GM18951 (cell line): ENCODE measurements around the gene LRTM2.

Experiments
- POLR2A ChIP-seq: IDR thresholded peaks from 4 replicates; pipeline ENCODE4 v1.6.1; 2011; ENCODE audit warnings: mild to moderate bottlenecking; ENCODE audit not compliant: insufficient read length, insufficient read depth; ENCODE audit errors: extremely low read depth
- in situ Hi-C: fragments of 300-500 bp; cut with MboI; formaldehyde crosslinking; loops from one replicate; pipeline ENCODE4 v1.12.0; 2022; ENCODE audit warnings: low sequenced_read_pairs, mixed read lengths, inconsistent platforms; ENCODE audit not compliant: unreplicated experiment

Gene LRTM2

DNA sequence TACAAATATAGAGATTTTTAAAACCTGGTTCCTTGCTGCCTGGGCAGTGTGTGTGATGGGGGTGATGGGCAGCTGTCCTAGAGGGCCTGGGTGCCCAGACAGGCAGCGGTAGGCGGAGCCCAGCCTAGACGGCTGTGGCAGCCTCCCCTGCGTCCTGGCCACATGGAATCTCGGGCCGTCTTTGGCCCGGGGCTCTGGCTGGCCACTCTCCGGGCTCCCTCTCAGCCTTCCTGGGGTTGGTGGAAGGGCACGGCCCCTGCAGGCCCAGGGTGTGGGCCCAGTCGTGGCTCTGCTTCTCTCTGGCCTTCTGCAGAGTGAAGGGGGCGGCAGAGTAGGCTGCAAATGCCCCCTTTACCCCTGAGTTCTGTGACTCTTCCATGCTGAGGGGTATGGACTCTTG lies 2.3 kb downstream of the LRTM2 start:
- no peak for TF ChIP-seq POLR2A
- in situ Hi-C loops, result loop anchor here (25.0 kb wide), 1 partner anchor 490 kb away; no protein-coding TSS in a partner anchor

DNA sequence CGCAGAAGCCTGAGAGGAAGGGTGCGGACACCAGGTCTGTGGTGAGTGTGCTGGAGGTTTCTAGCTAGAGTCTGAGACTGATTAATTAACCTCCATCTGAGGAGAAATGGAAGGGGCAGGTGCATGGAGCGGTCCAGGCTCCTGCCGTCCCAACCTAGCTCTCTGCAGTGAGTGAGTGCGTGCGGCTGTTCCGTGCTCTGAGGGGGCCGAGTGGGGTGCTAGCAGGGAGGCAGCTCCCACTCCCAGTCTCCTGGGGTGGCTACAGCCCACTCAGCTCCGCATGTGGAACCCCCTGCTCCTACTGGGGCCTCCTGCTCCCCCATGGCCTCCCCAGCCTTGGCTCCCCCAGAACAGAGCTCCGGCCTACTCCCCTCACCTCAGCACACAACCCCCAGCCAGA lies 2.9 kb downstream of the LRTM2 start:
- TF ChIP-seq POLR2A, result no peak
- in situ Hi-C loops, result loop anchor here (25.0 kb wide), 1 partner anchor 489 kb away; no protein-coding TSS in a partner anchor

DNA sequence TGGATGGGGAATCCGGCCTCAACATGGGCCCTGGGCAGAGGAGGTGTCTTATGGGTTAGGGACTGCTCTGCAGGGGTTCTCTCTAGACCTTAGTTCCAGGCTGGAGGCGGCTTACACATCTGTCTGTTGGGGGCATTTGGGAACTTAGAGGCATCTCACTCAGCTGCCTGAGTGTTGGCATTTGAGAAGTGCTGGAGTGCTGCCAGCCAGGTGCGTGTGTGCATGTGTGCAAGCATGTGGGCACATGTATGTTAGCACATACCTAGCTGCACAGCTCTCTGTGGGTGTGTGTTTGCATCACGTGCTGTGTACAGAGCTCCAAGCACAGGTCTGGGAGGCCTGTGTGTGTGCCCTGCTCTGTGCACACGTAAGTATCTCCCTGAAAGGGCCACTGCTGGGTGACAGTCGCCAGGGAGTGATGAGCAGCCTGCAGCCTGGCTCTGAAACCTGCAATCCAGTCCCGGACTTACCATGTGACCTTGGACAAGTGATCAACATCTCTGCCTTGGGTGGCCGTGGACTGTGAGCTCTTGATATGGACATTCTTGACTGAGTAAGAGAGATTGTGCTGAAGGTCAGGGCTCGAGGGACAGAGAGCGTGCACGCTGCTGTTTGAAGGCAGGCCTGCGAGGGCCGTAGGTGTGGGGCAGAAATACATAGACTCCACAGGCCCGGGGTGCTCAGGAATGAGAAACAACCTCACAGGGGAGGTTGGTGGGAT lies 5.2 kb downstream of the LRTM2 start:
- in situ Hi-C loops, result no loop called here
- no peak for TF ChIP-seq POLR2A

DNA sequence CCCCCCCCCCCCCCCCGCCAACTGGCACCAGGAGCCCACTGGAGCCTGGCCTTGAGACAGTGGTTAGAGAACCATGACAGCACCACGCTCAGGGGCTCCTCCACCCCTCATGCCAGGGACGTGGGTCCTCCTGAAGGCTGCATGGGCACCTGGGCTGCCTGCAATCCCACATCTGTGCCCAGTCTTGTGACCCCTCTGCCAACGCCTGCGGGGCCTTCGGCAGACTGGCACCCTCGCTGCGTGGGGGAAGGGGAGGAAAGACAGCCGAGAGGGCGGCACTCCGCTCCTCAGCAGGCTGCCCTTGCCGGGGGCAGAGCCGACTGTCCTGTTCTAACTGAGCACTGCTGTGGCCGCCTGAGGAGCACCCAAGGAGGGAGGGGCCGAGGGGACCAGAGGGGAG lies 6.0 kb downstream of the LRTM2 start:
- TF ChIP-seq POLR2A, result no peak
- in situ Hi-C loops, result no loop called here

DNA sequence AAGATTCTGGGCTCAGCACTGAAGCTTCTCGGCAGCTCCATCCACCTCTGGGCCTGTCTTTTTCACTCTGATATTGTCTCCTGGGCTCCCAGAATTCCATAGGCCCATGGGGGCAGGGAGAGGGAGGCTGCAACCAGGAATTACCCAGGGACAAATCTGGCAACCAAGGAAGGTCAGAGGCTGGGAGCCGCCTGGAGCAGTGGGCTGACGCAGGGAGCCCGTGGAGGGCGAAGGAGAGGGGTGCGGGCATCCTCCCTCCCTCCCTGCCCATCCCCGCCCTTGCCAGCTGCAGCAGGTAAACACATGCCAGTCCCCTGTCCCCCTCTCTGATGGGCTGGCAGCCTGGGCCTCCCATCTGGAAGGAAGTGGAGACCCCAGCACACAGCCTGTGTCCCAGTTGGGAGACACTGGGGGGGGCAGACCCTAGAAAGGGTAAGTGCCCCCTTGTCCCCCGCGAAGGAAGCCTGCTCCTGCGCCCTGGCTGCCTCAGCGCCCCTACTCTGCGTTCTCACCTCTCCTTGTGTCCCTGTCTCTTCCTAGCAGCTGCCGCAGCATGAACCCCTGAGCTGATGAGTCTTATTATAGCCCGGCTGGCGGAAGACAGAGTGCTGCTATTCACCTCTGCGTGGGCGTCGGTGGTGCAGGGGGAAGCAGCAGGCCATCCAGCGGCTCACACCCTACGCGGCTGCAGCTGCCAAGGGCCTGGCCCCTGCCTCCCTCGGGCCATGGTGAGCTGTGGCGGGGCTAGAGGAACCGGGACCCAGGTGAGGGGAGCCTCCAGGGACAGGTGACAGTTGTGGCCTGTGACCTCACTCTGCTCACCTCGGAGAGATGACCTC lies 6.7 kb downstream of the LRTM2 start:
- no peak for TF ChIP-seq POLR2A
- in situ Hi-C loops, result no loop called here

DNA sequence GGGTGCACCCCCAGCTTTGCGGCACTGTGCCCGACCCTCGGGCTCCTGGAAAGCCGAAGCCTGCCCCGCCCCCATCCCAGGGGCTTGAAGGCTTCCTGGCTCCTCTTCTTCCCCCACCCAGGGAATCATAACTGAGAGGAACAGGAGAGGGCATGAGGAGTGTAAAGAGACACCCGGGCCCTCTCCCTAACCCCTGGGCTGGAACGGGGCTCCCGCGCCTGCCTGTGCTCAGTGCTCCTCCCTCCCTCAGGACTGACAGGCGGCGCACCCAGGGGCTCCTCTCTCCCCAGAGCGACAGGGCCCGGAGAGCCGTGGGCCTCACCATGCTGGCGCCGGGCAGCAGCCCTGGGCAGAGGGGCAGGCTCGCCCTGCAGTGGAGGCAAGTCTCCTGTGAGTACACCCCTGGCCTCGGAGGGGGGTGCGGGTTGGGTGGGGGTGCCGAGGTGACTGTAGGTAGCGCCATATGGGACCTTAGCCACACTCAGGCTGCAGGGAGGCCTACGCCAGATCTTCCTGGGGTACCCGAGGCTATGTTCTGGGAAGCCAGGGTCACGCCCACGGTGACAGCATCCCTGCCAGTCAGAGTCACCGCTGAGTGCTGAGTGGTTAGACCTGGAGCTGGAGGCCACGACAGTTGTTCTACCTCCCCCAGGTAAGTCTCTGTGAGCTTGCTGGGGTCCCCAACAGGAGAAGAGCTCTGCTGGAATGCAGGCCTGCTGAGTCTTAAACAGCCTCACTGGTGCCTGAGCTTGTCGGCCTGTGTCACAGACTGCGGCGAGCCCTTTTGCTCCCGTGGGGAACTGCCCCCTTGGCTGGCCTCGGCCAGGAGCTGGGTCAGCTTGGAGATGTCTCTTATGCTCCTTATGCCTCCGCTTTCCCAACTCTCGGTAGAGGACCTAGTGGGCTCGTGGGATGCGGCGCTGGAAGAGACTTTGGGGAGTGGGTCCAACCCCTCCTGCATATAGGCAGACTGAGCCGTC lies 7.8 kb downstream of the LRTM2 start:
- no peak for TF ChIP-seq POLR2A
- in situ Hi-C loops, result no loop called here

DNA sequence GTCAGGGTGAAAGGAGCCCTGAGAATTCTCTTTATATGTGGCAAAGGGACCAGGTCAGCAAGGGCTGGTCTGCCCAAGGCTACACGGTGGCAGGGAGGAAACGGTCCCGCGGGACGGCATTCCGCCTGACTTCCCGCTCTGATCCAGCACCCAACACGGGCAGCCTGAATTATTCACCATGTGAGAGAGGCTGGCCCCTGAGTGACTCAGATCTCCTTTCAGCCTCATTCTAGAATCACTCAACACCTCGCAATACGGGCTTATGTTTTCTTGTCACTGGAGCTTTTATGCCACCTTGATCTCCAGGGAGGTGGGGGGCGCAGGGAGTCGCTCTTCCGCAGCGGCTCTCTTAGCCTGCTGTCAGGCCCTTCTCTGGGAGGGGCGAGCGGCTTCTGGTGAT lies 8.5 kb downstream of the LRTM2 start:
- in situ Hi-C loops, result no loop called here
- TF ChIP-seq POLR2A, result no peak

GRCh38 chr12:1829306-1829900 lies 9.0 kb downstream of the LRTM2 start:
- TF ChIP-seq POLR2A, result no peak
- in situ Hi-C loops, result no loop called here

GRCh38 chr12:1830401-1830845 lies 10.1 kb downstream of the LRTM2 start:
- in situ Hi-C loops, result no loop called here
- TF ChIP-seq POLR2A, result no peak

DNA sequence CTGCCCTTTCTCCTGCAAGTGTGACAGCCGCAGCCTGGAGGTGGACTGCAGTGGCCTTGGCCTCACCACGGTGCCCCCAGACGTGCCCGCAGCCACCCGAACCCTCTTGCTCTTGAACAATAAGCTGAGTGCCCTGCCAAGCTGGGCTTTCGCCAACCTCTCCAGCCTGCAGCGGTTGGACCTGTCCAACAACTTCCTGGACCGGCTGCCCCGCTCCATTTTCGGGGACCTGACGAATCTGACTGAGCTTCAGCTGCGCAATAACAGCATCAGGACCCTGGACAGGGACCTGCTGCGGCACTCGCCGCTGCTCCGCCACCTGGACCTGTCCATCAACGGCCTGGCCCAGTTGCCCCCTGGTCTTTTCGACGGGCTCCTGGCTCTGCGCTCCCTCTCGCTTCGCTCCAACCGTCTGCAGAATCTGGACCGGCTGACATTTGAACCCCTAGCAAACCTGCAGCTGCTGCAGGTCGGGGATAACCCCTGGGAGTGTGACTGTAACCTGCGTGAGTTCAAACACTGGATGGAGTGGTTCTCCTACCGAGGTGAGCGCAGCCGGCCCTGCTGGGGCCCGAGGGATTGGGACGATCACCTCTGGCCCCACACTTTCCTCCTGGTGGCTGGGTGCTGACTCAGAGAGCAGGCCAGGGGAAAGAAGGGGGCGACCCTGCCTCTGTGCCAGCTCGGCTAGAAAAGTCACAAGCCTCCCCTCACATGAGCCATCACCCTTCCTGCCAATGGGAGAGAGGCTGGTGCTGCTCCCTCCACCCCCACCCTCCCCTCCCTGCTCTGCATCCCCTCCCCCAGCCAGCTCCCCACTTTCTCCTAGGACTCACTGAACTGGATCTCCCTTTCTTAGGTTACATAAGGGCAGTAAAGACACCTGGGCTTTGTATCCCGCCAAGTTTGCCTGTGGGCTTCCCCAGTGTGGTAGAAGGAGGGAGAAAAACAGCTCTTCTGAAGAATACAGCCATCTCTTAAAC lies 10.9 kb downstream of the LRTM2 start:
- in situ Hi-C loops, result no loop called here

DNA sequence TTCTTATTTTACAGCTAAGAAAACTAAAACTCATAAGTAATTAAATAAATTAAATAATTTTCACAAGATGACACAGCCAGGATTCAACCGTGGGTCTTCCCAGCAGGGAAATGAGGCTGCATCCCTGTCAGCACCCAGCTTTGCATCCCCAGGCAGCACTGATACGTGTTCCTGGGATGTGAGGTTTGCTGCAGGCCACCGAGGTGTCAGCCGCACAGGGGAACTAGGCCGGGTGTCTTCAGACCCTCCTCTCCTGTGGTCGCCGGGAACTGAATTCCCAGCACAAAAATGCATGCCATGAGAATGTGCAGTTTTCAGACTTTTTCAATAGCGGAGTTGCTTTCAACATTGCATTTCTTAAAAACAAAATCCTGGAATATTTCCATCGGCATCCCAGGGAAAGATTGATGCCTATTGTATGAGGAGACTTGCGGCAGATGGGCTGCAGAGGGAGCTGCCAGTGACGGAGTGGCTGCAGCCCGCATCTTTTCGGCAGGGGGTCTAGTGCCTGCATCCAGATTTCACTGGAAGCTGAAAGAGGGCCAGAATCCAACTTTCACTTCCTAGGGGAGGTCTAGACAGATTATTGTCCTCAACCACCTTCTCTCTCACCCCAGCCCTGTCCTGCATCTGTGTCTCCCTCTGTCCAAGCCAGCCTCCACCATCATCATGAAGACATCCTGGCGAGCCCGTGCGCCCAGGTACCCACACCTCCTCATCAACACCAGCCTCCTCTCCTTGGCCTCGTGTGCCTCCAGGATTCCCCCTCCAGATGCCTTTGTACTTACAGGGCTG lies 12.6 kb downstream of the LRTM2 start:
- TF ChIP-seq POLR2A, result no peak
- in situ Hi-C loops, result no loop called here

More for the DNA sequence above, 10.9 kb downstream of the LRTM2 start:
- TF ChIP-seq POLR2A, result no peak
